ENCODE measurements around the gene STAMBPL1. TPM values are rescaled to one million over a fixed set of nuclear protein-coding genes. Genes with fewer than 3 reads are reported as not detected.

The STAMBPL1 gene
- total RNA-seq, 1 experiment from 2014 or later = 22.9 TPM

- DNase-seq (ENCODE audit: low read depth) = peak; percentile 32
Observed at GRCh38 chr10:88952647-88953111, 72.6 kb downstream of the STAMBPL1 start, which contains the start of gene ACTA2. TSS of gene ACTA2 (minus strand) at chr10:88952773. CDS start at chr10:88948930, 3,843 bp downstream.

GRCh38 chr10:88953662-88954061 is 73.6 kb downstream of the STAMBPL1 start:
- no peak for DNase-seq (ENCODE audit: low read depth)

- no peak for DNase-seq (ENCODE audit: low read depth)
Observed at GRCh38 chr10:88954458-88955083, 74.5 kb downstream of the STAMBPL1 start.

GRCh38 chr10:88957381-88957780 is 77.3 kb downstream of the STAMBPL1 start:
- no peak for DNase-seq (ENCODE audit: low read depth)

GRCh38 chr10:88958721-88959120 is 78.7 kb downstream of the STAMBPL1 start:
- no peak for DNase-seq (ENCODE audit: low read depth)

- DNase-seq (ENCODE audit: low read depth) = no peak
Observed at GRCh38 chr10:88960802-88961201, 80.8 kb downstream of the STAMBPL1 start.

- no peak for DNase-seq (ENCODE audit: low read depth)
Observed at GRCh38 chr10:88961266-88961665, 81.2 kb downstream of the STAMBPL1 start.

- no peak for DNase-seq (ENCODE audit: low read depth)
Observed at GRCh38 chr10:88962336-88962735, 82.3 kb downstream of the STAMBPL1 start.

- no peak for DNase-seq (ENCODE audit: low read depth)
Observed at GRCh38 chr10:88963318-88963717, 83.3 kb downstream of the STAMBPL1 start.

- no peak for DNase-seq (ENCODE audit: low read depth)
Observed at GRCh38 chr10:88964360-88964759, 84.3 kb downstream of the STAMBPL1 start.

- no peak for DNase-seq (ENCODE audit: low read depth)
Observed at GRCh38 chr10:88964869-88965415, 84.9 kb downstream of the STAMBPL1 start.

- DNase-seq (ENCODE audit: low read depth) = no peak
Observed at GRCh38 chr10:88966797-88967196, 86.8 kb downstream of the STAMBPL1 start.

- DNase-seq (ENCODE audit: low read depth) = no peak
Observed at GRCh38 chr10:88968391-88968790, 88.3 kb downstream of the STAMBPL1 start.

GRCh38 chr10:88971221-88972061 is 91.4 kb downstream of the STAMBPL1 start:
- DNase-seq (ENCODE audit: low read depth) = no peak

Other genes starting within 250 kb of the STAMBPL1 start
- gene LIPF, start 215.8 kb upstream of the STAMBPL1 start, total RNA-seq (2014; rRNA removed; shearing (Covaris generic)) = not detected in 2 replicates
- not detected in 2 replicates for gene LIPK, start 174.0 kb upstream of the STAMBPL1 start, total RNA-seq (2014; rRNA removed; shearing (Covaris generic))
- gene LIPN, start 120.2 kb upstream of the STAMBPL1 start, total RNA-seq (2014; rRNA removed; shearing (Covaris generic)) = not detected in 2 replicates
- gene LIPM, start 77.5 kb upstream of the STAMBPL1 start, total RNA-seq (2014; rRNA removed; shearing (Covaris generic)) = not detected in 2 replicates
- not detected in 2 replicates for gene ANKRD22, start 28.4 kb upstream of the STAMBPL1 start, total RNA-seq (2014; rRNA removed; shearing (Covaris generic))
- 12.3 and 21.0 TPM in 2 replicates for gene ACTA2, start 72.5 kb downstream of the STAMBPL1 start, total RNA-seq (2014; rRNA removed; shearing (Covaris generic))
- 5.2 and 5.8 TPM in 2 replicates for gene FAS, start 110.6 kb downstream of the STAMBPL1 start, total RNA-seq (2014; rRNA removed; shearing (Covaris generic))